Measurements from ENCODE around the gene HOXC5. TPM values are rescaled to one million over a fixed set of nuclear protein-coding genes. Genes with fewer than 3 reads are reported as not detected.

Gene HOXC5
- total and polyA plus RNA-seq, 9 donors, result 0.54 to 1.6 (median 1.0) TPM

GRCh38 chr12:53988541-53989226, 44.2 kb upstream of the HOXC5 start:
- peak; percentile 80 for DNase-seq
- Histone ChIP-seq H3K9me3 (replicated peaks; ENCODE audit: control insufficient read depth, low read depth, low read length) (no peaks in the 10 kb centered on the region), H3K27ac (ENCODE audit: low read length) (peak overlapping the region; percentile 99), H3K4me3 (ENCODE audit: low read length) (peak overlapping the region; percentile 3), H3K27me3 (ENCODE audit: control insufficient read depth, insufficient read depth, low read length) (peaks cover 69% of the 10 kb centered on the region), H3K36me3 (ENCODE audit: control insufficient read depth, insufficient read depth, low read length) (no peaks in the 10 kb centered on the region), H3K4me1 (ENCODE audit: control insufficient read depth, insufficient read depth, low read length) (peaks cover 74% of the 10 kb centered on the region)
- WGBS (ENCODE audit: insufficient coverage), result no CpG with 5 or more reads among the region's 5 CpGs

GRCh38 chr12:53989227-53990113, 43.4 kb upstream of the HOXC5 start:
- Histone ChIP-seq H3K27me3 (ENCODE audit: control insufficient read depth, insufficient read depth, low read length) (peaks cover 72% of the 10 kb centered on the region), H3K4me1 (ENCODE audit: control insufficient read depth, insufficient read depth, low read length) (peaks cover 73% of the 10 kb centered on the region), H3K9me3 (replicated peaks; ENCODE audit: control insufficient read depth, low read depth, low read length) (no peaks in the 10 kb centered on the region), H3K36me3 (ENCODE audit: control insufficient read depth, insufficient read depth, low read length) (no peaks in the 10 kb centered on the region), H3K4me3 (ENCODE audit: low read length) (peak overlapping the region; percentile 34), H3K27ac (ENCODE audit: low read length) (peak overlapping the region; percentile 99)
- 3% methylated on average over 8 of the region's 28 CpGs for WGBS (ENCODE audit: insufficient coverage)
- peak; percentile 92 for DNase-seq

GRCh38 chr12:53990311-53991076, 42.4 kb upstream of the HOXC5 start:
- WGBS (ENCODE audit: insufficient coverage), result 24% methylated on average over 15 of the region's 27 CpGs
- no peaks in the 10 kb centered on the region for H3K36me3 ChIP-seq (ENCODE audit: control insufficient read depth, insufficient read depth, low read length)
- peaks cover 79% of the 10 kb centered on the region for H3K4me1 ChIP-seq (ENCODE audit: control insufficient read depth, insufficient read depth, low read length)
- peak overlapping the region; percentile 21 for H3K4me3 ChIP-seq (ENCODE audit: low read length)
- peaks cover 76% of the 10 kb centered on the region for H3K27me3 ChIP-seq (ENCODE audit: control insufficient read depth, insufficient read depth, low read length)
- peak overlapping the region; percentile 99 for H3K27ac ChIP-seq (ENCODE audit: low read length)
- H3K9me3 ChIP-seq (replicated peaks; ENCODE audit: control insufficient read depth, low read depth, low read length), result no peaks in the 10 kb centered on the region
- peak; percentile 41 for DNase-seq

DNA sequence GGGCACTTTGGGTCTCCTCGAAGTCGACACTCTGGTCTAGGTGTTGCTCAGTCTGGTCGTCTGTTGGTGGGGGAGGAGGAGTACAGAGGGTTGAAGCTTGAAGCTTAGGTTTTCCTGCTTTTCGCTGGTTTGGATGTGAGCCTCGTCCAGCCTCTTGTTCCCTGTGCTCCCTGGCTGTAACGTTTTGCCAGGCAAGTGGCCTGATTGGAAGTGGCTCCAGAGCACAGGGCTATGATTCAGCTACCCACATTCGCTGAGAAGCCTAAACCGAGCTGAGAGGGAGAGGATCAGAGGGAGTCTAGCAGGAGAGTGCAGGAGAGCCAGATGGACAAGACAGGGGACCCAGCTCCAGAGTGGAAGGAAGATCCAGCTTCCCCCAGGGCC, 41.8 kb upstream of the HOXC5 start:
- Histone ChIP-seq H3K27me3 (ENCODE audit: control insufficient read depth, insufficient read depth, low read length) (peaks cover 76% of the 10 kb centered on the region), H3K27ac (ENCODE audit: low read length) (peak overlapping the region; percentile 99), H3K36me3 (ENCODE audit: control insufficient read depth, insufficient read depth, low read length) (no peaks in the 10 kb centered on the region), H3K9me3 (replicated peaks; ENCODE audit: control insufficient read depth, low read depth, low read length) (no peaks in the 10 kb centered on the region), H3K4me1 (ENCODE audit: control insufficient read depth, insufficient read depth, low read length) (peaks cover 79% of the 10 kb centered on the region), H3K4me3 (ENCODE audit: low read length) (peak overlapping the region; percentile 21)
- 7% methylated on average over 8 of the region's 8 CpGs for WGBS (ENCODE audit: insufficient coverage)
- DNase-seq, result peak; percentile 88

- Histone ChIP-seq H3K9me3 (replicated peaks; ENCODE audit: control insufficient read depth, low read depth, low read length) (no peaks in the 10 kb centered on the region), H3K36me3 (ENCODE audit: control insufficient read depth, insufficient read depth, low read length) (no peaks in the 10 kb centered on the region), H3K27ac (ENCODE audit: low read length) (peak overlapping the region; percentile 99), H3K4me1 (ENCODE audit: control insufficient read depth, insufficient read depth, low read length) (peaks cover 85% of the 10 kb centered on the region), H3K27me3 (ENCODE audit: control insufficient read depth, insufficient read depth, low read length) (peaks cover 77% of the 10 kb centered on the region), H3K4me3 (ENCODE audit: low read length) (no peak overlapping the region)
- DNase-seq, result peak; percentile 53
- WGBS (ENCODE audit: insufficient coverage), result 38% methylated on average over 1 of the region's 7 CpGs
Observed at GRCh38 chr12:53992377-53992889, 40.4 kb upstream of the HOXC5 start.

DNA sequence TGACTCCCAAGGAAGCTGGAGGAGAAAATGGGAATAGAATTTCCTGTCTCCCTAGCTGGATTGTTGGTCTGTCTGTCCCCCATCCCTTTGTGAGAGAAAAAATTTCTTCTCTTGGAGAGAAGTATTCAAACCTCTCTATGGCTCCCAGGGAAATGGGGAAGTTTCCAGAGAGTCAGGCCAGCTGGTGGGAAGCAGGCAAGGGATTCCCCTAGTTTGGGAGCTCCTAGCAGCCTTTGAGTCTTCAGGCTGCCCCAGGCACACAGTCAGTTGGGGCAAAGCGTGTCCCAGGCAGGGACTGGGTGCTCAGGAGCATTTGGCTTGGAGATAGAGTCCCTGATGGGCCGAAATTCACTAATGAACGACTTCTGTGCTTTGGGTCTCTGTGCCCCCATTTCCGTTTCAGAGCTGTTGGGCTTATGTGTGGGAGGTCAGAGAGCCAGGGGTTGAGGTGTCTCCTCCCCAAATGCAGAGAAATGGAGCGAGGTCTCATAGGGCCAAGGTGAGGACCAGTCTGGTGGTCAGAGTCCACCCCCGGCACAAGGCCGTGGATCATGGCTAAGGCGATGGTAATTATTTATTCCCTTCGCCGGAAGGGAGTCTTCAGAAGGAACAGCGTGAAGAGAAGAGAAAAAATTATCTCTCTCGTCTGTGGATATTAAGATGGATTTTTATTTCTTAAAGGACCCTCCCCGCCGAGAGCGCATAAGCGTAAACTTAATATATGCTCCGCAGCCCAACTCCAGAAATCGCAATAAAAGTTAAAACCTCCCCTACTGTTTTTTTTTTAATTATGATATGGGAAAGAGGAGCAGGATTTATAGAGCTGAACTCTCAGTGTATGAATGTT, 39.5 kb upstream of the HOXC5 start:
- no peaks in the 10 kb centered on the region for H3K36me3 ChIP-seq (ENCODE audit: control insufficient read depth, insufficient read depth, low read length)
- 32% methylated on average over 6 of the region's 18 CpGs for WGBS (ENCODE audit: insufficient coverage)
- H3K27me3 ChIP-seq (ENCODE audit: control insufficient read depth, insufficient read depth, low read length), result peaks cover 80% of the 10 kb centered on the region
- DNase-seq, result peak; percentile 78
- H3K9me3 ChIP-seq (replicated peaks; ENCODE audit: control insufficient read depth, low read depth, low read length), result no peaks in the 10 kb centered on the region
- peak overlapping the region; percentile 99 for H3K27ac ChIP-seq (ENCODE audit: low read length)
- H3K4me3 ChIP-seq (ENCODE audit: low read length), result peak overlapping the region; percentile 81
- peaks cover 85% of the 10 kb centered on the region for H3K4me1 ChIP-seq (ENCODE audit: control insufficient read depth, insufficient read depth, low read length)

DNA sequence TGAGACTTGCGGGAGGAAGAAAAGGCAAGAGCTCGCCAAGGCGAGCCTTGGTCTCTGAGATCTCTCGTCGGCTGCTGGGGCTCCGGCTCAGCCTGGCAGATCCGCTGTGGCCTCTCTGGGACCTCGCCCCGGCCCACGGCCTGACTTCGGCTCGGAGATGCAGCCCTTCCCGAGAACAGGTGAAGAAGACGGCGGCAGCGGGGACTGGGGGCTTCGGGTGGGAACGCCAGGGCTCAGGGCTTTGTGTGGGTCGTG, 38.9 kb upstream of the HOXC5 start:
- H3K27ac ChIP-seq (ENCODE audit: low read length), result peak overlapping the region; percentile 99
- H3K9me3 ChIP-seq (replicated peaks; ENCODE audit: control insufficient read depth, low read depth, low read length), result no peaks in the 10 kb centered on the region
- DNase-seq, result peak; percentile 74
- peaks cover 85% of the 10 kb centered on the region for H3K4me1 ChIP-seq (ENCODE audit: control insufficient read depth, insufficient read depth, low read length)
- peaks cover 80% of the 10 kb centered on the region for H3K27me3 ChIP-seq (ENCODE audit: control insufficient read depth, insufficient read depth, low read length)
- 3% methylated on average over 19 of the region's 19 CpGs for WGBS (ENCODE audit: insufficient coverage)
- peak overlapping the region; percentile 81 for H3K4me3 ChIP-seq (ENCODE audit: low read length)
- no peaks in the 10 kb centered on the region for H3K36me3 ChIP-seq (ENCODE audit: control insufficient read depth, insufficient read depth, low read length)

- peak overlapping the region; percentile 99 for H3K27ac ChIP-seq (ENCODE audit: low read length)
- no peaks in the 10 kb centered on the region for H3K9me3 ChIP-seq (replicated peaks; ENCODE audit: control insufficient read depth, low read depth, low read length)
- H3K4me3 ChIP-seq (ENCODE audit: low read length), result peak overlapping the region; percentile 81
- H3K4me1 ChIP-seq (ENCODE audit: control insufficient read depth, insufficient read depth, low read length), result peaks cover 85% of the 10 kb centered on the region
- H3K27me3 ChIP-seq (ENCODE audit: control insufficient read depth, insufficient read depth, low read length), result peaks cover 81% of the 10 kb centered on the region
- 4% methylated on average over 41 of the region's 60 CpGs for WGBS (ENCODE audit: insufficient coverage)
- H3K36me3 ChIP-seq (ENCODE audit: control insufficient read depth, insufficient read depth, low read length), result no peaks in the 10 kb centered on the region
- DNase-seq, result peak; percentile 57
Observed at GRCh38 chr12:53994264-53995001, 38.4 kb upstream of the HOXC5 start.

GRCh38 chr12:53995002-53995377, 37.9 kb upstream of the HOXC5 start:
- Histone ChIP-seq H3K4me1 (ENCODE audit: control insufficient read depth, insufficient read depth, low read length) (peaks cover 79% of the 10 kb centered on the region), H3K9me3 (replicated peaks; ENCODE audit: control insufficient read depth, low read depth, low read length) (no peaks in the 10 kb centered on the region), H3K4me3 (ENCODE audit: low read length) (peak overlapping the region; percentile 81), H3K36me3 (ENCODE audit: control insufficient read depth, insufficient read depth, low read length) (no peaks in the 10 kb centered on the region), H3K27ac (ENCODE audit: low read length) (peak overlapping the region; percentile 99), H3K27me3 (ENCODE audit: control insufficient read depth, insufficient read depth, low read length) (peaks cover 83% of the 10 kb centered on the region)
- no peak for DNase-seq
- WGBS (ENCODE audit: insufficient coverage), result 1% methylated on average over 12 of the region's 17 CpGs
